Measurements from ENCODE around the gene SH3RF1. TPM values are rescaled to one million over a fixed set of nuclear protein-coding genes. Genes with fewer than 3 reads are reported as not detected.

The SH3RF1 gene
- total RNA-seq, 1 donor = 57.8 TPM

GRCh38 chr4:169142391-169142790 lies 128.4 kb downstream of the SH3RF1 start:
- no peak overlapping the region for H3K4me3 ChIP-seq (ENCODE audit: low read depth, low read length)
- DNase-seq (ENCODE audit: low read depth) = no peak
- TF ChIP-seq, protein P1, sequence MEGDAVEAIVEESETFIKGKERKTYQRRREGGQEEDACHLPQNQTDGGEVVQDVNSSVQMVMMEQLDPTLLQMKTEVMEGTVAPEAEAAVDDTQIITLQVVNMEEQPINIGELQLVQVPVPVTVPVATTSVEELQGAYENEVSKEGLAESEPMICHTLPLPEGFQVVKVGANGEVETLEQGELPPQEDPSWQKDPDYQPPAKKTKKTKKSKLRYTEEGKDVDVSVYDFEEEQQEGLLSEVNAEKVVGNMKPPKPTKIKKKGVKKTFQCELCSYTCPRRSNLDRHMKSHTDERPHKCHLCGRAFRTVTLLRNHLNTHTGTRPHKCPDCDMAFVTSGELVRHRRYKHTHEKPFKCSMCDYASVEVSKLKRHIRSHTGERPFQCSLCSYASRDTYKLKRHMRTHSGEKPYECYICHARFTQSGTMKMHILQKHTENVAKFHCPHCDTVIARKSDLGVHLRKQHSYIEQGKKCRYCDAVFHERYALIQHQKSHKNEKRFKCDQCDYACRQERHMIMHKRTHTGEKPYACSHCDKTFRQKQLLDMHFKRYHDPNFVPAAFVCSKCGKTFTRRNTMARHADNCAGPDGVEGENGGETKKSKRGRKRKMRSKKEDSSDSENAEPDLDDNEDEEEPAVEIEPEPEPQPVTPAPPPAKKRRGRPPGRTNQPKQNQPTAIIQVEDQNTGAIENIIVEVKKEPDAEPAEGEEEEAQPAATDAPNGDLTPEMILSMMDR (IDR thresholded peaks at IDR 0.05; ENCODE audit: insufficient read depth, low read length) = no peak

DNA sequence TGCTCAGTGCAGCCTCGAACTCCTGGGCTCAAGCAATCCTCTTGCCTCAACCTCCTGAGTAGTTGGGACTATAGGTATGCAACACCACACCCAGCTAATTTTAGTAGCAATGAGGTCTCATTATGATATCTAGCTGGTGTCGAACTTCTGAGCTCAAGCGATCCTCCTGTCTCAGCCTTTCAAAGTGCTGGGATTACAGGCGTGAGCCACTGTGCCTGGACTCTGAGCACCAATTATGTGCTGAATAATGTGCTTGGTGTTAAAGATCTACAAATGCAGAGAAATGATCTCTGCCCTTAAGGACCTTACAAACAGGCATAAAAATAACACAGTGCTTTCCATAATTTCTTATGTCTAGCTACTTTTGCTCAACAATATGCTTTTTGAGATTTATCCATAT lies 131.7 kb downstream of the SH3RF1 start:
- no peak for DNase-seq (ENCODE audit: low read depth)
- TF ChIP-seq, protein P1 (IDR thresholded peaks at IDR 0.05; ENCODE audit: insufficient read depth, low read length) = no peak
- no peak overlapping the region for H3K4me3 ChIP-seq (ENCODE audit: low read depth, low read length)

DNA sequence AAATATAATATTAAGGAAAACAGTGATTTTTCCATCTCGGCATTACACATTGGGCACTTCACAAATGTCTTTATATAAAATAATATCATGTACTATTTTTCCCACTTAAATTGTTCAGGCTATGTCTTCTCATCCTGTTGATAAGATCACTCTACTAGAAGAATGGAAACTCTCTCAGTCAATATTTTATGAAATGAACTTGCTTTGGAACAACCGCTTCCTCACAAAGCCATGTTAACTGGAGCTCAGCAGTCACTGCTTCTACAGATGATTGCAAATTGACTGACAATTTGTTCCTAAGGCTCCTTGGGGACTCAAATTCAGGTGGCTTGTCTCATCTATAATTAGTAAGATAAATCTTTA lies 133.2 kb downstream of the SH3RF1 start:
- DNase-seq (ENCODE audit: low read depth) = no peak
- H3K4me3 ChIP-seq (ENCODE audit: low read depth, low read length) = no peak overlapping the region
- TF ChIP-seq, protein P1 (IDR thresholded peaks at IDR 0.05; ENCODE audit: insufficient read depth, low read length) = no peak

DNA sequence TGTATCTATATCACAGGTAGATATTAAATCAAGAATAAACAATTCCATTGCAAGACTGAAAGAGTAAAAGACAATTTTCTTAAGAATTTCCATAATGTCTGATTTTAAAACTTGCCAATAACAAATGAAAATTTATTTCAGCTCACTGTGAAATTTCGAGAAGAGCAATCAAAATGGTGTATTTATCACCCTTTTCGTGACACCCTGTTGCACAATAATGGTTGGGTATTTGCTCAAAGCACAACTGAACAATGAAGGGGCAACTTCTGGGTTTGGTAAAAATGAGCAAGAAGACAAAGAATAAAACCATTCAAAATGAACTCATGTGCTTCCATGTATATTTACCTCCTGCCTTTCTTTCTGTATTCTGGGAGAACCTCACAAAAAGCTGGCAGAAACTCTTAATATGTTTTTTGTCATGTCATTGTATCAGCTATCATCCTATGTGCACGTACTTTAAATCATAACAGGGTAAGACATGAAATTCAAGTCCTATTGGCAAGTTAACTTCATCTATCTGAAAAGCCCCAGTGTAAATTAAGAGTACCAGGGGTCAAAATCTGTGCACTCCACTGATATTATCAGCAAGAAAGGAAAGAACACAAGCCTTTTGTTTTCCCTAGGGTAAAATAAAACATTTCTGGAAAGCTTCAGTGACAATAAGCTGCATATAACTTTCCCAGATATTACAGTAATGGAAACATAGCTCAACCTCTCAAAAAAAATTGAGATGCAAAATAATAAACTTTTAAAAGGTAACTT lies 133.8 kb downstream of the SH3RF1 start:
- no peak for DNase-seq (ENCODE audit: low read depth)

GRCh38 chr4:169136330-169136729 lies 134.4 kb downstream of the SH3RF1 start:
- DNase-seq (ENCODE audit: low read depth) = no peak
- TF ChIP-seq, protein P1 (IDR thresholded peaks at IDR 0.05; ENCODE audit: insufficient read depth, low read length) = no peak
- no peak overlapping the region for H3K4me3 ChIP-seq (ENCODE audit: low read depth, low read length)

More for the DNA sequence above, 133.8 kb downstream of the SH3RF1 start:
- TF ChIP-seq, protein P1 (IDR thresholded peaks at IDR 0.05; ENCODE audit: insufficient read depth, low read length) = no peak
- H3K4me3 ChIP-seq (ENCODE audit: low read depth, low read length) = no peak overlapping the region

- H3K4me3 ChIP-seq (ENCODE audit: low read depth, low read length) = no peak overlapping the region
- DNase-seq (ENCODE audit: low read depth) = peak; percentile 70
- TF ChIP-seq, protein P1 (IDR thresholded peaks at IDR 0.05; ENCODE audit: insufficient read depth, low read length) = no peak
Observed at GRCh38 chr4:169135776-169136175, 135.0 kb downstream of the SH3RF1 start.

DNA sequence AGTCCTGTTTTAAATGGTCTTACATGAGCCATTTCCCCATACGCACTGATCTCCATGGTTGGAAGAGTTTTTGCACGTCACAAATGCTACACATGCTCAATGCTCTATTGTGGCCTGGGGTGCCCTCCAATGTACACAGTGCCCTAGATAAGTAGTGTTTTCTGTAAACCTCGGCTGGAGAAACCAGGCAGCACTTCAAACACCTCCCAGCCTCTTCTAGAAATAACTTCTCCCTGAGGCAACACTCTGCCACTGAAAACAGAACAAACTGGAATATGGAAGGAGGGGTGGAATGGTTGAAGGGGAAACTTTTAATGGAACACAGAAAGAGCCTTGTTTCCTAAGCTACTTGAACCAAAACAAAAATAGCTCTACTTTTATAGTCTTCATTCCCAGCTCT lies 136.8 kb downstream of the SH3RF1 start:
- no peak for DNase-seq (ENCODE audit: low read depth)
- TF ChIP-seq, protein P1 (IDR thresholded peaks at IDR 0.05; ENCODE audit: insufficient read depth, low read length) = no peak
- no peak overlapping the region for H3K4me3 ChIP-seq (ENCODE audit: low read depth, low read length)
